Muscle layer of duodenum (tissue), 2 donors: Measurements from ENCODE around the gene XCR1.
A peak's percentile ranks its signal among the peaks of the same experiment; 100 is the strongest.

Experiments
- H3K27ac ChIP-seq: one replicate; pipeline ENCODE4 v1.7.0; 2013; ENCODE audit warnings: mild to moderate bottlenecking, low read length
- H3K27me3 ChIP-seq: one replicate; pipeline ENCODE4 v1.7.0; 2013; ENCODE audit warnings: low read depth, mild to moderate bottlenecking, control low read depth, low read length
- H3K36me3 ChIP-seq, 2 donors: one replicate each; pipeline ENCODE4 v1.7.0; 2013; ENCODE audit warnings: low read length in 2 of 2, control low read depth in 1 of 2, mild to moderate bottlenecking in 1 of 2; ENCODE audit not compliant: insufficient read depth in 2 of 2, control insufficient read depth in 1 of 2
- H3K4me1 ChIP-seq, 2 donors: one replicate each; pipeline ENCODE4 v1.7.0; 2013; ENCODE audit warnings: low read length in 2 of 2, mild to moderate bottlenecking in 2 of 2, control low read depth in 1 of 2, moderate library complexity in 1 of 2; ENCODE audit not compliant: insufficient read depth in 2 of 2, control insufficient read depth in 1 of 2
- H3K4me3 ChIP-seq, 2 donors: one replicate each; pipeline ENCODE4 v1.7.0; 2013; ENCODE audit warnings: low read length in 2 of 2, low read depth in 1 of 2, mild to moderate bottlenecking in 1 of 2
- H3K9me3 ChIP-seq, 2 donors: one replicate each; pipeline ENCODE4 v1.7.0; 2013; ENCODE audit warnings: low read length in 2 of 2, control low read depth in 1 of 2, mild to moderate bottlenecking in 1 of 2; ENCODE audit not compliant: control insufficient read depth in 1 of 2
- donor health status: healthy.

The XCR1 gene

DNA sequence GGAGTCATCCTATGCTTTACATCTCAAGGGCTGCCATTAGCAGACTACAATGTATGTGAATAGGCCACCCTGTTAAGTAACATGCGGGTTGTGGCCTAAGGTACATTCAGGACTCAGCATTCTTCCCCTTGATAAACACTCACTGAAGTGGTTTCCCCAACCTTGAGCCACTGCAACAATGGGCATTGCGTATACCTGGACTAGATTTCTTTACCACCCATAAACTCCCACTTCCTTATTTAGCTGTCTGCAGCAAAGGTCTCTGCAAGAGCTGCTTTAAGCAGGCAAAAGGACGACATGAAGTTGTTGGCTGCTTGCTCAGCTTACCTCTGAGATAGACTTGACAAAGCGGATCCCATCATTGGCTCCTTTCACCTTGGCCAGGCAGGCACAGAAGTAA lies 47.9 kb downstream of the XCR1 start:
- peaks cover 80 to 86% of the 10 kb centered on the region in 2 donors for H3K36me3 ChIP-seq

DNA sequence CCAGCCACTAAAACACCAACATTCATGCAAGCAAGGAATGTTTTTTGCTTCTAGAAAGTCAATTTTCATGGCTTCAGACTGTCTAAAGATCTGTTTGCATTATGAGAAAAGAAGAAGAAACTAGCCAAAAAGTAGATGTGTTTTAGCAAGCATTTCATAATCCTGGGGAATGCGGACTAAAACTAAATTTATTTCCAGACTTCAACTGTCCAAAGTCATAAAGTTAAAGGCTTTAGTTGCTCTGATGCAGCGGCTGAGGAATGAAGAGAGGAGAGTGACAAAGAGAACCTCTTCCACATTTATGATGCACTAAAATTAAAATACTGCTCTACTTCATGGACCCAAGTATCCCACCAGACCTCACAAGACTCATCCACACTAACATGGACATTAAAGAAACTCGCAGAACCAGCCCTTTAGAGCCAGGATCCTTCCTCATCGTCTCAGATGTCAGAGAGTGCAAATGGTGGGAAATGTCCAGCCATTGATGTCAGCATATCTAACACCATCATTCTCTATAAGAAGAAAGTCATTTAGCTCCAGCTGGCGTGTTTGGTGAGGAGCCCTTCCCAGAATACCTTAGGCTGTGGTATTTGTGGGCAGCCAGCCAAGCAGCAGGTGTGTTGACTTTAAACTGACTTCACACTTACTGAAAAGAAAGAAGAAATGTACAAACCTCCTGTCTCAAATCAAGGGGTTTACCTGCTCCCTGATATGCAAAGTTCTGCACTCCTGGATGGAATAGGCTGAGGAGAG lies 49.1 kb downstream of the XCR1 start:
- H3K27ac ChIP-seq, result no peak overlapping the region
- H3K9me3 ChIP-seq, result no peaks in the 10 kb centered on the region
- H3K4me3 ChIP-seq, result no peak overlapping the region
- H3K36me3 ChIP-seq, result peaks cover 71 to 76% of the 10 kb centered on the region in 2 donors
- H3K4me1 ChIP-seq, result no peaks in the 10 kb centered on the region
- no peaks in the 10 kb centered on the region for H3K27me3 ChIP-seq

More for the DNA sequence above, 47.9 kb downstream of the XCR1 start:
- no peaks in the 10 kb centered on the region for H3K4me1 ChIP-seq
- no peaks in the 10 kb centered on the region for H3K27me3 ChIP-seq
- no peaks in the 10 kb centered on the region for H3K9me3 ChIP-seq
- H3K4me3 ChIP-seq, result no peak overlapping the region
- no peak overlapping the region for H3K27ac ChIP-seq

DNA sequence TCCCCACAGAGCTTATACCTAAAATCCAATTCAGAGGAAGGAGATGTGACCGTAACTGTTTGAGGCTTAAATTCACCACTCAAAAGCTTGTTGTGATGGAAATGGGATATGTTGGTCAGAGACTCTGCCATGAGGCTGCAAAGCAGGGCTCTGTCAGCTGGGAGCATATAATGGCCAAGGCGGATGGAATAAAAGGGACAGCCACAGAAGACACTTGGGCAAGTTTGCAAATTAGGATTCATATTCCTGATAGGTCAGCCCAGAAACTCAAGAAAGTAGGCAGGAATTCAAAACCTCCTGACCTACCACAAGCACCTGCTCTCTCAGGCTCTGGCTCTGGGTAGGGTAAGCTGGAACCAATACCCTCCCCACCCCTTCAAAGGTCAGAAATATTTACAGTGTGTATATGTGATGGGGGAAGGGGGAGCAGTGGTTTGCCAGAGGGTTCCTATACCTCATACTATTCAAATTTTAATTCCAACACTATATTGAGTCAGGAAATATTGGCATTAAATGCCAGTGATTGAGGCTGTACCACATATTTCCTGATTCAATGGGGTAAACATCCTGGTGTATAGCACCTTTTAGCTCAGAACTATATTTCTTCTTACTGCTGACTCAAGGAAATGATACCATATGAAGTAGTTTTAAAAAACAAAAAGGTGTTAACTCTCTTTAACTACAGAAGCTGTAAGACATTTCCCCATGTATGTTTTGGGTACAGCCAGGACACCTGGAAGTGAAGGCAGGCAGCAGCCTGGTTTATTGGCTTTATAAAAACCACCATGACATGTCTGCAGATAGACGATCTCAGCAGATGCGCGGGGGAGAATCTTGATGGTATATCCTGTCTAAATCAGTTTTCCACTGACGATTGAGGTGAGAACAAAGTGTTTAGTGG lies 50.8 kb downstream of the XCR1 start:
- Histone ChIP-seq H3K4me3 (no peak overlapping the region), H3K4me1 (no peaks in the 10 kb centered on the region), H3K36me3 (peaks cover 63 to 69% of the 10 kb centered on the region in 2 donors), H3K9me3 (no peaks in the 10 kb centered on the region), H3K27ac (peak overlapping the region; percentile 1), H3K27me3 (no peaks in the 10 kb centered on the region)

DNA sequence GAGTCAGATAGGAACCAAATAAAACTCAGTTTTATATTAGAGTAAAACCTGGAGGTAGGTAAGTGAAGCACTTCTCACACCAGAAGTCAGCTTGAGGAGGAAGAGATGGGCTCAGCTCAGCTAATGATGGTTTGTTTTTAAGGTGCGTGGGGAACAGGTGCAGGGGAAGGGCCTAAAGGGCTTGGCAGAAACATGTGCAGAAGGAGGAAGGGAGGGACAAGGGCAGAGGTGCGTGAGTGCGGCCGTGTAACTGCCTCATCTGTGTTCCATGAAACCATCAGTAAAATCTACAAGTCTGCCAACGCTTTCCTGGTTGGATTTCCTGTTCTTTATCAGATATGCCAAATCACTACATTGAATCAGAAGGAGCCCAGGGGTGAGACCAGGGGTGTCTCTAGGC lies 51.6 kb downstream of the XCR1 start:
- no peaks in the 10 kb centered on the region for H3K9me3 ChIP-seq
- peaks cover 56 to 62% of the 10 kb centered on the region in 2 donors for H3K36me3 ChIP-seq
- no peak overlapping the region for H3K4me3 ChIP-seq
- no peaks in the 10 kb centered on the region for H3K4me1 ChIP-seq
- peak overlapping the region; percentile 1 for H3K27ac ChIP-seq
- no peaks in the 10 kb centered on the region for H3K27me3 ChIP-seq

DNA sequence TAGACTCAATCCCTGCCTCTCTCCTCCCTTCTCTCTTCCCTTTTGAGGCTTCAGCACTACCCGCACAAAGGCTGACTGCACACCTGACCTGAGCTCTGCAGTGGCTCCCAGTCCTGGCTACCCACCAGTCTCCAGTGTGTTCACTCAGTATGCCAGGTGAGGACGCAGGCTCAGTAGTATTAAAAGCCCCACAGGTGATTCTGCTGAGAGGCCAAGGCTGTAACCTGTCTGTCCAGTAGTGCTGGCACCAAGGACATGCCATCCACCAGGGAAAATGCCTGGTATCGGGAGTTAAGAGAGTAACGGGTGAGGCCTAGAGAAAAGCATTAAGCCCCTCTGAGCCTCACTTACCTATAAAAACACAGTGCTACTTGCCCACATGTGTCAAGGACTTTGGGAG lies 52.6 kb downstream of the XCR1 start:
- Histone ChIP-seq H3K36me3 (peaks cover 56 to 59% of the 10 kb centered on the region in 2 donors), H3K4me3 (no peak overlapping the region), H3K4me1 (no peaks in the 10 kb centered on the region), H3K9me3 (no peaks in the 10 kb centered on the region), H3K27ac (no peak overlapping the region), H3K27me3 (no peaks in the 10 kb centered on the region)

DNA sequence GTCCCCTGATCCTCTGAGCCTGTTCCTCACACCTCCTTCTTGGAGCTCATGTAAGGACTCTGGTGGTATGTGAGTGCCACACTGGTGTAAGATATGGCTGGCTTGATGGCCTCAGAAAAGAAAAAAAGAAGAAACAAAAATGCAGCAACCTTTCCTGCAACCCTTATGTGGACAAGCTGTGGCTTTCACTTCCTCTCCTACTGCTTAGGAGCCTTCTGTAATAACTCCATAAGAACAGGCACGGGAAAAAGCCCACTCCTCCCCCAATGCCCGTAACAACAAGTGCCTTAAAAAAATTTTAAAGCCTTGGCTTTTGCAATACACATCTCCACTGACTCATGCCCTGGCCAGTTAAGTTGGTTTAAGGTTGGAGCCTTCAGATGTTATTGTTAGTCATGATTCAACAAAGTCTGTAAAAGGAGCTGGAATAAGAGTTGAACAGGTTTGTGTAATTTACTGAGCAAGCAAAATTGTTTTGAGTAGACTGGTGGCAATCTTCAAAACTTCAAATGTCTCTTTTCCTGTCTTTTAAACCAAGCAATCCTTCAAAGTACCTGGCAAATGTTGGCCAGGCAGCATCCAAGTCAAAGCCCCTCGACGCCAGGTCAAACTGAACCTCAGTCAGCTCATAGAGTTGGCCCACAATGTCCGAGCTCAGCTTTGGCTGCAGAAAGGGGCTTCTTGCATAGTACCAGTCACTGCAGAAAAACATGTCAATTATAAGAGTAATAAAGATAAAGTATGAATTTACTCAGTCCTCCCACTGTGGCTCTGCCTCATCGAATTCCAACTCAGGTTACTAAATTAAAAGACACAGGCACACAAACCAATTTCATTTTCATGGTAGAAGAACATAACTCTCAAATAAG lies 54.5 kb downstream of the XCR1 start:
- Histone ChIP-seq H3K36me3 (peaks cover 51 to 56% of the 10 kb centered on the region in 2 donors), H3K9me3 (no peaks in the 10 kb centered on the region), H3K4me1 (peaks cover 0 to 4% of the 10 kb centered on the region in 2 donors), H3K27ac (peak overlapping the region; percentile 56), H3K27me3 (no peaks in the 10 kb centered on the region), H3K4me3 (no peak overlapping the region)

DNA sequence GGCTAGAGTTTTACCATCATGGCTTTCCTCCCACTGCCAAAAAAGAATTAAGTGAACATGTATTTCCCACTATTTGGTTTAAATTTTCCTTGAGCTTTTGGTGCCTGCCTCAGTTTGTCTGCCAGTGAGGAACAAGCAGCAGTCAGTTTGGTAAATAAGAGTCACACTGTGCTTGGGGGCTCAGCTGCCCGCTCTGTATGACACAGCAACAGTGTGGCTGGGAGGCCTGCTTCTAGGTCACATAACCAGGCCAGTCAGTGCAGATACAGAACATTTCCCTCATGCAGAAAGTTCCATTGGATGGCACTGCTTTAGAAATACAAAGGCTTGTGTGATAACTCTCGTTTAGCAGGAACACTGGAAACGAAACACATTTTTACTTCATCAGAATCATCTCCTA lies 57.3 kb downstream of the XCR1 start:
- Histone ChIP-seq H3K36me3 (peaks cover 44 to 60% of the 10 kb centered on the region in 2 donors), H3K27me3 (no peaks in the 10 kb centered on the region), H3K4me3 (no peak overlapping the region), H3K27ac (no peak overlapping the region), H3K9me3 (no peaks in the 10 kb centered on the region), H3K4me1 (peaks cover 0 to 9% of the 10 kb centered on the region in 2 donors)

DNA sequence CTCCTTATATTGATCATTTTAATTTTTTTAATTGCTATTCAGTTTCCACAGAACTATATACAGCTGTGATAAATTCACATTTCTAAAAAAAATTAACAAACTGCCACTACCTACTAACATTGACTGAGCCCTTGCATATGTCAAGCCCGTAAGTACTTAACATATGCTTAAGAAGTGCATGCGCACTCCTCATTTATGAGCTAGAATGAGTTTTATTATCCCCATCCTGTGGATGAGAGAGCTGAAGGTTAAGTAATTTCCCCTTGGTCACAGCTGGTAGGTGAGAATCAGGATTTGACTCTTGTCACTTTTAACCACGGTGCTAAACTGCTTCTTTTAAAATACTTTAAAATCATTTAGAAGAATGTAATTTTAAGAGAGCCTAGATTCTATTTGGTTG lies 58.2 kb downstream of the XCR1 start:
- Histone ChIP-seq H3K4me1 (peaks cover 0 to 9% of the 10 kb centered on the region in 2 donors), H3K9me3 (no peaks in the 10 kb centered on the region), H3K36me3 (peaks cover 43 to 63% of the 10 kb centered on the region in 2 donors), H3K27ac (no peak overlapping the region), H3K27me3 (no peaks in the 10 kb centered on the region), H3K4me3 (no peak overlapping the region)

DNA sequence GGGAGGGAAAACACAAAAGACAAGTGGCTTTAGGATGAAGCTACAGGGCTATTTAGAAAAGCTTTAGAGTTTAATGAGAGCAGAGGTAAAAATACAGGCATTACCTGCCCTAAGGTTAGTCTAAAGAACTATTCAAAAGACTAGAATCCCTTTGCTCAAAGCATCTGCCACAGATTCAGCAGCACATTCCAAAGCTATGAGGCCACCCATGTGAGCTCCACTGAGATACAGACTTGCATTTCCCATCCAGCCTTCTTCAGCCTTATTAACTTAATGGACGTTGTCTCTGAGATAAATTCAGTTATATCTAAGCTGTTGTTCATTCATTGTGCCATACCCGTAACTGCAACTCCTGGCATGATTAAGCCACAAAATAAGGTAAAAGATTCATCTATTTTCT lies 58.6 kb downstream of the XCR1 start:
- no peak overlapping the region for H3K27ac ChIP-seq
- peaks cover 47 to 67% of the 10 kb centered on the region in 2 donors for H3K36me3 ChIP-seq

DNA sequence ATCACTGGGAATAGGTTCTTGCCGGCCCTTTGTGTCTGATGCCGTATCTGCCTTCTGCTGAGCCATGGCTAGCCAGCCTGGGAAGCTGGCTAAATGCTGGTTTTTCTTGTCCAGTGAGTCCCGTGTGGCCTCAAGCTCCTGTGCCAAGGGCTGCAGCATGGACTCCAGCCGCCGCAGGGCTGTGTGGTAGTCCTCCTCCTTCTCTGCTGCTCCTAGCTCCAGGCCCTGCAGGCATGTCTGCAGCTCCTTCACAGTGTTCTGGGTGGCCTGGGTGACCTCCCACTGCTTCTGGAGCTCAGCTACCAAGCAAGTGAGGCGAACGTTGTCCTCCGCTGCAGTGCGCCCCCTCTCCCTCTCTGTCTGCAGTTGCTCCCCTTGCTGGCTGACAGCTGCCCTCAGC lies 59.1 kb downstream of the XCR1 start:
- Histone ChIP-seq H3K9me3 (no peaks in the 10 kb centered on the region), H3K4me3 (no peak overlapping the region), H3K27ac (no peak overlapping the region), H3K36me3 (peaks cover 52 to 71% of the 10 kb centered on the region in 2 donors), H3K4me1 (peaks cover 0 to 9% of the 10 kb centered on the region in 2 donors), H3K27me3 (no peaks in the 10 kb centered on the region)

More for the DNA sequence above, 58.6 kb downstream of the XCR1 start:
- Histone ChIP-seq H3K27me3 (no peaks in the 10 kb centered on the region), H3K9me3 (no peaks in the 10 kb centered on the region), H3K4me3 (no peak overlapping the region), H3K4me1 (peaks cover 0 to 9% of the 10 kb centered on the region in 2 donors)

DNA sequence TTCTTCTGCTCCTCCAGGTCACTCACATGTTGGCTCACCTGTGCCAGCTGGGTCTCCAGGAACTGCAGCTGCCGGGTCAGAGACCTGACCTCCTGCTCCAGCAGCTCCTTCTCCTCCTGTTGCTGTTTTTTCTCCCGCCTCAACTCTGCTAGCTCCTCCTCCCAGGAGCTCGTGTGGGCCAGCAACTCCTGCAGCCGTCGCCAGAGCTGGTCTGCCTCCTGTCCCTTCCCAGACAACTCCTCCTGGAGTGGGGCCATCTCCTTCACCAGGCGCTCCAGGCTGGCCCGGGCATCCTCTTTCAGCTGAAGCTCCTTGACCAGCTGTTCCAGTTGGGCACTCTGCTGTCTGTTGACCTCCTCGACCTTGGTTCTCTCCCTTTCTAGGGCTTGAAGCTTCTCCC lies 59.6 kb downstream of the XCR1 start:
- Histone ChIP-seq H3K27me3 (no peaks in the 10 kb centered on the region), H3K4me1 (peaks cover 0 to 9% of the 10 kb centered on the region in 2 donors), H3K36me3 (peaks cover 52 to 71% of the 10 kb centered on the region in 2 donors), H3K9me3 (no peaks in the 10 kb centered on the region), H3K4me3 (no peak overlapping the region), H3K27ac (no peak overlapping the region)
